ENCODE data around the gene FGGY. TPM values are rescaled to one million over a fixed set of nuclear protein-coding genes. Genes with fewer than 3 reads are reported as not detected.

The FGGY gene
- total RNA-seq, 1 donor from 2014 or later = 12.6 TPM

DNA sequence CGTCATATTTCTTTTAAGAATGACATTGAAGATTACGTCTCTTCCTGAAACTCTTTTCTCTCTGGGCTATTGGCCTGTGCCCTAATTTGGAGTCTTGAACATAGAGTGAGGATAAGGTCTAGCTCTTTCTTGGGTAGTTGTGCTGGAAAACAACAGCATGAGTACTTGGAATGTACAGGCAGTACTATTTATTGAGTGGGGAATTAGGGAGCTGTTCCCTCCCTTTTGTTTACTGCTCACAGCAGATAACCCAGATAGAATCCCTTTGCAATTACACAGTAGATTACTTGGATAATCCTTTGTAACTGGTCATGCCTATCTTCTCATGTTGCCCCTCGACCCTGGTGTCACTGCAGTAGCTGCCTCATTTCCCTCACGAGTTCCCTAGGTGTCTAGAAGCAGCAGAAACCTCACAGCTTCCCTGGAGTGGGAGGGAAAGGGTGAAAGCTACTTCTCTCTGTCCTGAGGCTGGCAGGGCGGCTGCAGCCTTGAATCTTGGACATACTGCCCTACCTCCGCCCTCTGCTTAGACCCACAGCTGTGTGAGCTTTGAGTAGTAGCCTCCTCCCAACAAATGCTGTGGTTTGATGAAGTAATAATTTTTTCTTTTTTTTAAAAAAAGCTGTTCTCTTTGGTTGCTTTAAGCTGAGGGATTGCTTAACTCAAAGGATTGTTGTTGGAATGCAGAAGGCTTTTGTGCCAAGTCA is 70.6 kb downstream of the FGGY start:
- no peak for DNase-seq (ENCODE audit: extremely low spot score, unreplicated experiment)
- H3K9me3 Mint-ChIP-seq = peaks cover 16% of the 10 kb centered on the region
- H3K4me1 Mint-ChIP-seq (ENCODE audit: unreplicated experiment) = peaks cover 24% of the 10 kb centered on the region
- H3K27me3 Mint-ChIP-seq = no peaks in the 10 kb centered on the region
- no peak overlapping the region for H3K27ac Mint-ChIP-seq
- H3K36me3 Mint-ChIP-seq = peaks cover 12% of the 10 kb centered on the region
- TF ChIP-seq, protein P1, sequence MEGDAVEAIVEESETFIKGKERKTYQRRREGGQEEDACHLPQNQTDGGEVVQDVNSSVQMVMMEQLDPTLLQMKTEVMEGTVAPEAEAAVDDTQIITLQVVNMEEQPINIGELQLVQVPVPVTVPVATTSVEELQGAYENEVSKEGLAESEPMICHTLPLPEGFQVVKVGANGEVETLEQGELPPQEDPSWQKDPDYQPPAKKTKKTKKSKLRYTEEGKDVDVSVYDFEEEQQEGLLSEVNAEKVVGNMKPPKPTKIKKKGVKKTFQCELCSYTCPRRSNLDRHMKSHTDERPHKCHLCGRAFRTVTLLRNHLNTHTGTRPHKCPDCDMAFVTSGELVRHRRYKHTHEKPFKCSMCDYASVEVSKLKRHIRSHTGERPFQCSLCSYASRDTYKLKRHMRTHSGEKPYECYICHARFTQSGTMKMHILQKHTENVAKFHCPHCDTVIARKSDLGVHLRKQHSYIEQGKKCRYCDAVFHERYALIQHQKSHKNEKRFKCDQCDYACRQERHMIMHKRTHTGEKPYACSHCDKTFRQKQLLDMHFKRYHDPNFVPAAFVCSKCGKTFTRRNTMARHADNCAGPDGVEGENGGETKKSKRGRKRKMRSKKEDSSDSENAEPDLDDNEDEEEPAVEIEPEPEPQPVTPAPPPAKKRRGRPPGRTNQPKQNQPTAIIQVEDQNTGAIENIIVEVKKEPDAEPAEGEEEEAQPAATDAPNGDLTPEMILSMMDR (conservative IDR thresholded peaks at IDR 0.05) = no peak
- H3K4me3 Mint-ChIP-seq = no peak overlapping the region

DNA sequence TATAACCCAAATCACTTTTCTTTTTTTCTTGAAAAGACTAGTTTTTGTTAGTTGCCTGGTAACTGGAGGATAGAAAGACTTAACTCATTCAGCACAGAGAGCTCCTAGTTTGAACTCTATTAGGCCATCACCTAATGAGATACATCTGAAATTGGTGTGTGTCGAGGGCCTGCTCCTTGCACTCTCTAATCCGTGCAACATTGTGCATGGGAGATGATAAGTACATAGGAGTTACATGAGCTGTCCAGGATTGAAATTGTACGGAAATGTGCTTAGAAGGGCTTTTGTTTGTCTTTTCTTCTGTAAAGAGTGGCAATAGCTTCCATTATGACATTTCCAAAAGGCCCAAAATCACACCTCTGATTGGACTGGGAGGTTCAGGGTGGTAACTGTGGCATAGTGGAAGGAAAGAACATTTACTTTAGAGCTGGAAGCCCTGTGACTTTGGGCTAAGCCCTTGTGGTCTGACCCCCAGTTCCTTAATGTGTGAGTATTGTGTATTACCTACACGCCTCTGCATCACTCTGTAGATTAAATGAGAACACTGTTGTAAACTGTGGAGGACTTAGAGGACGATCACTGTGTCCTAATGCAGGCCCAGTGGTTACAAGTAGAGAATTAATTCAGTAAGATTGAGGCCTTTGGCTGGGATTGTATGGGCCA is 71.2 kb downstream of the FGGY start:
- Mint-ChIP-seq H3K9me3 (peaks cover 15% of the 10 kb centered on the region), H3K27me3 (no peaks in the 10 kb centered on the region), H3K4me1 (ENCODE audit: unreplicated experiment) (peaks cover 24% of the 10 kb centered on the region), H3K36me3 (peaks cover 12% of the 10 kb centered on the region), H3K4me3 (no peak overlapping the region), H3K27ac (no peak overlapping the region)
- no peak for DNase-seq (ENCODE audit: extremely low spot score, unreplicated experiment)
- TF ChIP-seq, protein P1 (conservative IDR thresholded peaks at IDR 0.05) = no peak

DNA sequence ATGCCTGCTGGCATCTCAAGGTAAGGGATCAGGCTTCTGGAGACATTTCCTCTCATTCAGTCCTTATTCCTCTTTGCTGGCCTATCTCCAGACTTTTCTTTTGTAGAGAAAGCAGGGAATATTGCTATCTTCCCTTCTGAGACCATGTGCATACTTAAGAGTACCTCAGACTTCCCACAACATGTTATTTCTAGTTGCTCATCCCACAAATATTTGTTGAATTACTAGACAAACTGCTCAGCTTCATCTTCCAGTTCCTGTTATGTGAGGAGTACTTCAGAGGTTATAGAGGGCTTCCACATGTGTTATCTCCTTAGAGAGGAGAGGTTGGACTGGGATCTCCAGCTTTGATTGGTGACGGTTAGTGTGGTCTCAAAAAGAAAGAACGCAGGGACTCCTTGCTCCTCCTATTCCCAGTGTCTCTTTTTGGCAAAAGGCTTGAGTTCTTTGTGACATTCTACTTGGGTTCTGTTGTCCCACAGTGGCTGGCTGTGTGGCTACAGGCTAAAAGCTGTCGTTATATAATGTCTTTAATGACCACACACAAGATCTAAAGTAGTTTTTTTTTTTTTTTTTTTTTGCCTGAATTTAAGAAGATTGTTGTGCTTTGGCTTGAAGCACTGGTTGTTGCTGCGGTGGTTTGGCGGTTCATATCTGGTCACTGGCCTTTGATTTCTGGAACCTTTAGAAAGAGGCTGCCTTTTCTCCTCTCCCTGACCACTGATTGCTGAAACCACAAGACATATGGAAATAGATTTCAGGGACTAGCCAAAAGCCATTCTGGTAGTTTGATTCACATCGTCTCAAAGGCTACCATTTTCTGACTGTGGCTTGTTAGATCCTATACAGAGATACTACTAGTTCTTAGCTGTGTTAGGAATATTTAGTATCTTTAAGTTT is 78.7 kb downstream of the FGGY start:
- TF ChIP-seq, protein P1 (conservative IDR thresholded peaks at IDR 0.05) = no peak
- DNase-seq (ENCODE audit: extremely low spot score, unreplicated experiment) = no peak
- Mint-ChIP-seq H3K27me3 (no peaks in the 10 kb centered on the region), H3K27ac (no peak overlapping the region), H3K9me3 (peaks cover 17% of the 10 kb centered on the region), H3K36me3 (peaks cover 13% of the 10 kb centered on the region), H3K4me3 (no peak overlapping the region), H3K4me1 (ENCODE audit: unreplicated experiment) (peaks cover 8% of the 10 kb centered on the region)

DNA sequence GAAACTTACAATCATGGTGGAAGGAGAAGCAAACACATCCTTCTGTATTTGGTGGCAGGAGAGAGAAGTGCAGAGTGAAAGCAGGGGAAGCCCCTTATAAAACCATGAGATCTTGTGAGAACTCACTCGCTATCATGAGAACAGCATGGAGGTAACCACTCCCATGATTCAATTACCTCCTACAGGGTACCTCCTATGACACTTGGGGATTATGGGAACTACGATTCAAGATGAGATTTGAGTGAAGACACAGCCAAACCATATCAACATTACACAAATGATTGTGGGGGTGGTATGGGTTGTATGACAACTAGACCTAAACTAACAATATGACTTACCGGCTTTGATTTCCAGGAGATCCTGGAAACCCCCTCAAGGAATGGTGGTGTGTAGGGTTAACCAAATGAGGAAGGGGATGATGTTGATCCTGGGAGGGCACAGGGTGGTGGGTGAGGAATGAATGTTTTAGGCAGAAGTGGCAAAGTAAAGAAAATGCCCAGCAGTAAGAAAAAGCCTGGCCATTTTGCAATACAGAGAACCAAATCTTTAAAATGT is 80.5 kb downstream of the FGGY start:
- H3K9me3 Mint-ChIP-seq = peaks cover 17% of the 10 kb centered on the region
- H3K4me3 Mint-ChIP-seq = no peak overlapping the region
- no peaks in the 10 kb centered on the region for H3K27me3 Mint-ChIP-seq
- DNase-seq (ENCODE audit: extremely low spot score, unreplicated experiment) = no peak
- peaks cover 8% of the 10 kb centered on the region for H3K4me1 Mint-ChIP-seq (ENCODE audit: unreplicated experiment)
- TF ChIP-seq, protein P1 (conservative IDR thresholded peaks at IDR 0.05) = no peak
- no peak overlapping the region for H3K27ac Mint-ChIP-seq
- H3K36me3 Mint-ChIP-seq = peaks cover 13% of the 10 kb centered on the region

DNA sequence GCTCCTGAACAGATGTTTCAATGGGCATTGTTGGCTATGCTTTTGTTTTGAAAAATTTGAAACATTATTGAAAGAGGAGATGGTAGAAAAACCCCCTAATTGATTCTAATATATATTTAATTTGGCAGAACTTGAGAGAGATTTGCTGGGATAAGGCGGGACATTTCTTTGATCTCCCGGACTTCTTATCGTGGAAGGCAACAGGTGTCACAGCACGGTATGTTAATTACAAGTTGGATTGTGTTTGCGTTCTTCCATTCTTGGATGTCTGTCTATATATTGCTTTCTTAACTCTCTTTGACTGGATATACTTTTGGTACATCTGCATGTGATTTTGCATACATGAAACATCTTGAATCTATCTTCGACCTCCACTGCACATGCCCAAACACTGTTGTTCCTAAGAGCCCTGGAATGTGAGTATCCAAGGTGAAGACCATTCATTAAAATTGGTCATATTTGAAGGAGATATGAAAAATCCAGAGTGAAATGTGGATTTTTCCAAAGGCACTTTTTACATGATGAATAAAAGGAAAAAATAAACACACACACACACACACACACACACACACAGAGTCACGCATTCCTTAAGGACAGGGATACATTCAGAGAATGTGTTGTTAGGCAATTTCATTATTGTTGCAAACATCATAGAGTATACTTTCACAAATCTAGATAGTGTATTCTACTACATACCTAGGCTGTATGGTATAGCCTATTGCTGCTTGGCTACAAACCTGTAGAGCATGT is 81.9 kb downstream of the FGGY start:
- H3K27me3 Mint-ChIP-seq = no peaks in the 10 kb centered on the region
- peaks cover 13% of the 10 kb centered on the region for H3K36me3 Mint-ChIP-seq
- peak overlapping the region; percentile 16 for H3K27ac Mint-ChIP-seq
- H3K9me3 Mint-ChIP-seq = peaks cover 17% of the 10 kb centered on the region
- TF ChIP-seq, protein P1 (conservative IDR thresholded peaks at IDR 0.05) = no peak
- DNase-seq (ENCODE audit: extremely low spot score, unreplicated experiment) = no peak
- H3K4me1 Mint-ChIP-seq (ENCODE audit: unreplicated experiment) = peaks cover 8% of the 10 kb centered on the region
- no peak overlapping the region for H3K4me3 Mint-ChIP-seq

Data from type B pancreatic cell (in vitro differentiated cells).